NCI-H2196 treated with DMSO at 0.1 percent for 48 hours (cell line): ENCODE data around the gene PGLYRP4.

Experiments
- DNase-seq: peaks from one replicate; lab custom pipeline; 2025; ENCODE audit not compliant: unreplicated experiment; lab: John Stamatoyannopoulos, UW

The PGLYRP4 gene, protein sequence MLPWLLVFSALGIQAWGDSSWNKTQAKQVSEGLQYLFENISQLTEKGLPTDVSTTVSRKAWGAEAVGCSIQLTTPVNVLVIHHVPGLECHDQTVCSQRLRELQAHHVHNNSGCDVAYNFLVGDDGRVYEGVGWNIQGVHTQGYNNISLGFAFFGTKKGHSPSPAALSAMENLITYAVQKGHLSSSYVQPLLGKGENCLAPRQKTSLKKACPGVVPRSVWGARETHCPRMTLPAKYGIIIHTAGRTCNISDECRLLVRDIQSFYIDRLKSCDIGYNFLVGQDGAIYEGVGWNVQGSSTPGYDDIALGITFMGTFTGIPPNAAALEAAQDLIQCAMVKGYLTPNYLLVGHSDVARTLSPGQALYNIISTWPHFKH

GRCh38 chr1:153348511-153349362, at the start of gene PGLYRP4:
PGLYRP4 (minus strand) TSS chr1:153348841; CDS start chr1:153347932, 909 bp downstream.
- no peak for DNase-seq

DNA sequence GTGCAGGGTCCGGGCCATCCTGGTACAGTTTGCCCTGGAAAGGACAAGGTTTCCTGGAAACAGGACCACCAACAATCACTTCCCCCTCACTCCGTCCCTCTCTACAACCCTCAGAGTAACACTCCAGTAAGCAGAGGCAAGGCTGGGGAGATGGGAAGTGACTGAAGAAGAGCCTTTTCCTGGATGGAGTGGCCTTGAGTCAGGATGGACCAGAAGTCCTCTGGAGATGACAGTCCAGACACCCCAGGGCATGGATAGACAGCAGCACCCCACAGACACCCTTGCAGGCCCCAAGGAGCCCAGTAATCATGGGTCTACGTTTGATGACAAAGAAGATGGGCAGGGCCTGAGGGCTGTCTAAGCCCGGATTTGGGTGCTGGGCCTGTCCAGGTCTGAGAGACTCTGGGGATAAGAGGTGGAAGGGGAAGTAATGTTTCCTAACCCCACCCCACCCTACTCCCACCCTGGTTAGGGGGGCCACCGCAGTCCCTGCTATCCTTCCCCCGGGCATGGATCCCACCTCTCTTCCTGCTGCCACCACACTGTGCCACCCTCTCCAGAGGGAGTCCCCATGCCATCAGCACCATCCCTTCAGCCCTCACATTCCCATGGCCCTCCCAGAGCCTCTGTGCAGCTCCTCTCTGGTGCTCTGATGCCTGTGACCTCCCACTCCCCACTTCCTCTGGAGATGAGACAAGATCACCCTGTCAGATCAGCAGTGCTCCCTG, 49.4 kb upstream of the PGLYRP4 start:
- no peak for DNase-seq

DNA sequence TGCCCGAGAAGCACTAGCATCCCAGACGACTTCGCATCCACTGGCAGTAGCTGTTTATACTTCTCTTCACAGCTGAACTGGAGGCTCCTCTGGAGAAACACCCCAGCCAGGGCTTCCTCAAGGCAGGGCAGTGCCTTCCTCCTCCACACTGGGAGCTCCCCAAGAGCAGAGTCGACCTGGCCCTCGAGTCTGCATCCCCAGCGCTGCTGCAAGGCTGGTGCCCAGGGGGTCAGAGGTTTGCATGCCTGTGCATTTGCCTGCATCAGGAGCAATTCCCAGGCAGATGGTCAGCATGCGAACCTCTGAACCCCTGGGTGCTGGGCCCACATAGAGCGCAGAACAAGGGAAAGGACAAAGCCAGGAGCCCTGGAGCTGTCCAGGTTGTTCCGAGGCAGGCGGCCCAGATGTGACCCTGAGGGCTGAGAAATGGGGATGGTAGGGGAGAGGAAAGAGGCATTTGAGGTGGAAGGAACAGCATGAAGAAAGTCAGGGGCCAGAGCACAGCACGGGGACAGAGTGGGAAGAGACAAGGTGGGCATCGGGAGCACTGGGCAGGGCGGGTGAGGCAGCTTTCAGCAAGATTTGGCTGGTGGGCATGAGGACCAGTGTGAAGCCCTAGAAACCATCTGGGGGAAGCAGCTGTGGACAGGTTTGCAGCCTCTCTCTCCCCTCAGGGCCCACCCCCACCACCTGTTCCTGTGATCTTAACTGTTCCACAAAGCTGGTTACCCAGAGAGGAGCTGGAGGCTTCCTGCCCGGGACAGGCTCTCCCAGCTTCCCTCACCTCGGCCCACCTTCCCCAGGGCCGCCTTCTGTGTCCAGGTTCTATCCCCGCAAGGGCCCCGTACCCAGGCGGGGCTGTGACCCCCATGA, 48.6 kb upstream of the PGLYRP4 start:
- no peak for DNase-seq

DNA sequence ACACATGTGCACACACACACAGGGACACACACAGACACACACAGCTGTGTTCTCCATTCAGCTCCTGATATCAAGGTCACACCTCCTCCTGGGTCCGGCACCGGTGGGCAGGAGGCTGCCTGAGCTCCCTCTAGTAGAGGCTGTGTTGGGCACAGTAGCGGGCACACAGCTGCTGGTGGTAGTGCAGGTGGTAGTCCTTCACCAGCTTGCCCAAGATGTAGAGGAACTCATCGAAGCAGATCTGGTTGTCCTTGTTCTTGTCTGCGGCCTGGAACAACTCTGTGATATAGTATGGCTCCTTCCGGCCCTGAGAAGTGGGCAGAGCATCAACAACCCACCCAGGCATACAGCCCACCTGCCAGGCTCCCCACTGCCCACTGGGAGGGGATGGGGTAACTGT, 47.8 kb upstream of the PGLYRP4 start:
- no peak for DNase-seq

GRCh38 chr1:153395776-153396175, 47.1 kb upstream of the PGLYRP4 start:
- DNase-seq = no peak

GRCh38 chr1:153395136-153395685, 46.6 kb upstream of the PGLYRP4 start:
- no peak for DNase-seq

GRCh38 chr1:153394391-153394790, 45.8 kb upstream of the PGLYRP4 start:
- DNase-seq = no peak

- no peak for DNase-seq
Measured at GRCh38 chr1:153393926-153394325, 45.3 kb upstream of the PGLYRP4 start.

- DNase-seq = no peak
Measured at GRCh38 chr1:153392822-153393221, 44.2 kb upstream of the PGLYRP4 start.

- no peak for DNase-seq
Measured at GRCh38 chr1:153392258-153392657, 43.6 kb upstream of the PGLYRP4 start.

- DNase-seq = peak; percentile 14
Measured at GRCh38 chr1:153390938-153391710, 42.5 kb upstream of the PGLYRP4 start, which contains the start of gene S100A8. S100A8 (minus strand) TSS chr1:153391073; CDS start chr1:153390535, 538 bp downstream.

- DNase-seq = no peak
Measured at GRCh38 chr1:153389973-153390879, 41.6 kb upstream of the PGLYRP4 start.

- DNase-seq = no peak
Measured at GRCh38 chr1:153389401-153389800, 40.8 kb upstream of the PGLYRP4 start.

DNA sequence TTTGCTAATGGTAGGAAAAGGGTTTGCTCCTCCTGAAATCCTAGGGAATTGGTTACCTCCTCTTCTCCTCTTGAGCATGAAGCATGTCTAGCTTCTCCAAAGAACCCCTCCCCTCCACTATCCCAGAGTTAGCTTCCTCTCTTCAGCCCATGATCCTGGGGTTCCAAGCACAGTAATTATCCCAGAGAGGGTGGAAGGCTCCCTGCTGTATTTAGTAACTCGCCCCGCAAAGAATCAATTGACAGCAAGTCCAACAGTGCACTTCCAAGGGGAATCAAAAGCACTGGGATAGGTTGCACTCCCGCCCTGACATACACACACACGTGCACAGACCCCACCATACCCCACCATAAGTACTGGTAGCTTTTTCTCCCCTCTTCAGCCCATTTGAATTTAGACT, 39.1 kb upstream of the PGLYRP4 start:
- no peak for DNase-seq

DNA sequence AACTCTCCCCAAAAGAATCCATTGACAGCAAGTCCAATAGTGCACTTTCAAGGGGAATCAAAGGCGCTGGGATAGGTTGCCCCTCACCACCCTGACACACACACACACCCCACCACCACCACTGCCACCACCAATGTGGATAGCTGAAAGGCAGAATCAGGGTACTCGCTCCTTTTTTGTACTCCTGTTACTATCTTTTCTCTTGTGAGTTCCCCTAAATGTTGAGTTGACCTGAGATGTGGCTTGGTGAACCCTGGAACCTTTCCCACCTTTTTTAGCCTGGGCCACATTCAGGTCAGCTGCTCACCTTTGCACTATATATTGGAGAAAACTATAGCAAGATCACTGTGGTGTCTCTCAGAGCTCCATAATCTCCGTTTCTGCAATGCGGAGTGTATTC, 38.4 kb upstream of the PGLYRP4 start:
- DNase-seq = no peak

GRCh38 chr1:153386500-153386901, 37.9 kb upstream of the PGLYRP4 start:
- DNase-seq = no peak

DNA sequence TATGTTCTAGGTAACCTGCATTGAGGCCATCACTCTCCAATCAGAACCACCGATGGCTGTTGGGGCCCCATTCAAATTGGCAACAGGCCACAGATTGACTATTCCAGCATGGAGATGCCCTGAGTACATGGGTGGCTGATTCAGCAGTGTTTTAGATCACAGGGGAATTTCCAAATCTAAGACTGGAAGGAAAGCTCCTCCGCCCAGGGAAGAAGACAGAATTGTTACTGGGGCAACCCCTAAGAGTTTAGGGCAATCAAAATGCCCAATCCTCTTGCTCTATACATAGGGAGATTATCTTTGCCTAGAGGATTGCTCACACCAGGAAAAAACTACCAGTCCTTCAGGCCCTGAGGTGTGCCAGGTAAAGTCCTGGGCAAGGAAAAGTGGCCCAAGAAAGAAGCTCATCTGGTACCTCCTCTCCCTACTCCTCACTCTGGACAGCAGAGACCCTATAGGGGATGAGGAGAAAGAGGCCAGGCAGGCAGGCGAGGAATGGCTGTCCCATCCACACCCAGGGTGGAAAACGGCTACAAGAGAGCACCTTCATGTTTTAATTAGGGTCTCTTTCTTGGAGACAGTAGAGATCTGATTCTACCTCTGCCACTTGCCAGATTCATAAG, 36.4 kb upstream of the PGLYRP4 start:
- no peak for DNase-seq

DNA sequence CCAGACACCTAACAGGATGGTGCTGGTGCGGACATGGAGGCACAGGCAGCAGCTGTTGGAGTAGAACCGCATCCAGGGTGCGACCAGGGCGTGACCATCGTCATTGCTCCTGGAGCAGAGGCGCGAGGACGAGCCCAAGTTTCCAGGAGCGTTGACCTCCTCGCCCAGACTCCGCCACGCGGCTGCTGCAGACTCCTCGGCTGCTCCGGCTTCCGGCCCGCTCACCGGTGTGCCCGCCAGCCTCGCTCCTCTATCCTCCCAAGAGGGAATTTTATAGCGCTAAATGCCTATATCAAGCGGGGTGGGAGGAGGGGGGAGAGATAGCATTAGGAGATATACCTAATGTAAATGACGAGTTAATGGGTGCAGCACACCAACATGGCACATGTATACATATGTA, 32.1 kb upstream of the PGLYRP4 start:
- DNase-seq = no peak
